ES-I3 (cell line): Measurements from ENCODE around the gene TLR1.
"Not testable (repeated sequence)": the region's sequence is repeated elsewhere in the genome, so short reads cannot be mapped to it uniquely, and the experiment has no call there.

Experiments
- H3K36me3 ChIP-seq: 2 replicates; pipeline ENCODE4 v1.6.1; 2013; ENCODE audit warnings: mild to moderate bottlenecking, low read length, control low read depth, moderate library complexity; ENCODE audit not compliant: insufficient read depth
- H3K4me1 ChIP-seq: 2 replicates; pipeline ENCODE4 v1.6.1; 2013; ENCODE audit warnings: mild to moderate bottlenecking, control low read depth, low read length; ENCODE audit not compliant: insufficient read depth
- H3K9ac ChIP-seq: 2 replicates; pipeline ENCODE4 v1.6.1; 2013; ENCODE audit warnings: low read depth, mild to moderate bottlenecking, low read length, moderate library complexity
- H3K9me3 ChIP-seq: 2 replicates; pipeline ENCODE4 v1.6.1; 2013; ENCODE audit warnings: mild to moderate bottlenecking, low read length, moderate library complexity; ENCODE audit not compliant: control insufficient read depth, insufficient read depth

TLR1 gene

GRCh38 chr4:38820329-38821061, 15.9 kb upstream of the TLR1 start:
- H3K9me3 ChIP-seq, result no peaks in the 10 kb centered on the region

GRCh38 chr4:38819569-38819968, 15.0 kb upstream of the TLR1 start:
- Histone ChIP-seq H3K9ac (no peak overlapping the region), H3K4me1 (no peaks in the 10 kb centered on the region), H3K36me3 (no peaks in the 10 kb centered on the region), H3K9me3 (no peaks in the 10 kb centered on the region)

More at GRCh38 chr4:38820329-38821061, 15.9 kb upstream of the TLR1 start:
- Histone ChIP-seq H3K4me1 (no peaks in the 10 kb centered on the region), H3K36me3 (no peaks in the 10 kb centered on the region), H3K9ac (no peak overlapping the region)

GRCh38 chr4:38818441-38818976, 13.9 kb upstream of the TLR1 start:
- Histone ChIP-seq H3K4me1 (no peaks in the 10 kb centered on the region), H3K9ac (no peak overlapping the region)

GRCh38 chr4:38815885-38816782, 11.5 kb upstream of the TLR1 start:
- no peaks in the 10 kb centered on the region for H3K36me3 ChIP-seq

More at GRCh38 chr4:38818441-38818976, 13.9 kb upstream of the TLR1 start:
- Histone ChIP-seq H3K9me3 (no peaks in the 10 kb centered on the region), H3K36me3 (no peaks in the 10 kb centered on the region)

GRCh38 chr4:38814386-38814785, 9.8 kb upstream of the TLR1 start:
- no peaks in the 10 kb centered on the region for H3K9me3 ChIP-seq
- no peaks in the 10 kb centered on the region for H3K4me1 ChIP-seq
- no peaks in the 10 kb centered on the region for H3K36me3 ChIP-seq
- H3K9ac ChIP-seq, result no peak overlapping the region

More at GRCh38 chr4:38815885-38816782, 11.5 kb upstream of the TLR1 start:
- no peaks in the 10 kb centered on the region for H3K4me1 ChIP-seq
- H3K9ac ChIP-seq, result no peak overlapping the region
- no peaks in the 10 kb centered on the region for H3K9me3 ChIP-seq

GRCh38 chr4:38811297-38811696, 6.7 kb upstream of the TLR1 start:
- Histone ChIP-seq H3K36me3 (no peaks in the 10 kb centered on the region), H3K9ac (no peak overlapping the region), H3K9me3 (no peaks in the 10 kb centered on the region), H3K4me1 (no peaks in the 10 kb centered on the region)

GRCh38 chr4:38807462-38807861, 2.9 kb upstream of the TLR1 start:
- not testable (repeated sequence) for H3K4me1 ChIP-seq, H3K9ac ChIP-seq

GRCh38 chr4:38806251-38806650, 1.7 kb upstream of the TLR1 start:
- not testable (repeated sequence) for H3K9ac ChIP-seq

More at GRCh38 chr4:38807462-38807861, 2.9 kb upstream of the TLR1 start:
- not testable (repeated sequence) for H3K36me3 ChIP-seq, H3K9me3 ChIP-seq

GRCh38 chr4:38805530-38806145, 1.0 kb upstream of the TLR1 start:
- no peak overlapping the region for H3K9ac ChIP-seq

More at GRCh38 chr4:38806251-38806650, 1.7 kb upstream of the TLR1 start:
- not testable (repeated sequence) for H3K9me3 ChIP-seq, H3K36me3 ChIP-seq, H3K4me1 ChIP-seq

GRCh38 chr4:38803833-38804653, 548 bp downstream of the TLR1 start:
- H3K4me1 ChIP-seq, result no peaks in the 10 kb centered on the region
- H3K9me3 ChIP-seq, result peaks cover 7% of the 10 kb centered on the region; the same call in 1 of the 2 replicates
- H3K9ac ChIP-seq, result no peak overlapping the region
- no peaks in the 10 kb centered on the region for H3K36me3 ChIP-seq

More at GRCh38 chr4:38805530-38806145, 1.0 kb upstream of the TLR1 start:
- H3K36me3 ChIP-seq, result no peaks in the 10 kb centered on the region
- H3K9me3 ChIP-seq, result peaks cover 7% of the 10 kb centered on the region; the same call in 1 of the 2 replicates
- no peaks in the 10 kb centered on the region for H3K4me1 ChIP-seq

GRCh38 chr4:38802561-38803355, 1.8 kb downstream of the TLR1 start:
- Histone ChIP-seq H3K9me3 (peaks cover 7% of the 10 kb centered on the region; the same call in 1 of the 2 replicates), H3K9ac (no peak overlapping the region), H3K36me3 (no peaks in the 10 kb centered on the region), H3K4me1 (no peaks in the 10 kb centered on the region)

GRCh38 chr4:38800961-38801450, 3.6 kb downstream of the TLR1 start:
- H3K9me3 ChIP-seq, result peaks cover 7% of the 10 kb centered on the region; the same call in 1 of the 2 replicates
- H3K36me3 ChIP-seq, result no peaks in the 10 kb centered on the region
- no peaks in the 10 kb centered on the region for H3K4me1 ChIP-seq
- H3K9ac ChIP-seq, result no peak overlapping the region

- Histone ChIP-seq H3K9ac (no peak overlapping the region), H3K9me3 (peaks cover 7% of the 10 kb centered on the region; the same call in 1 of the 2 replicates), H3K4me1 (no peaks in the 10 kb centered on the region), H3K36me3 (no peaks in the 10 kb centered on the region)
Observed at GRCh38 chr4:38800366-38800765, 4.2 kb downstream of the TLR1 start.
